GM15510 (cell line): Measurements from ENCODE around the gene STK38L.

ENCODE experiments used
- POLR2A ChIP-seq: IDR thresholded peaks from 3 replicates; pipeline ENCODE4 v1.6.1; 2011; ENCODE audit warnings: borderline replicate concordance; ENCODE audit not compliant: insufficient read length; ENCODE audit errors: extremely low read depth

The STK38L gene

DNA sequence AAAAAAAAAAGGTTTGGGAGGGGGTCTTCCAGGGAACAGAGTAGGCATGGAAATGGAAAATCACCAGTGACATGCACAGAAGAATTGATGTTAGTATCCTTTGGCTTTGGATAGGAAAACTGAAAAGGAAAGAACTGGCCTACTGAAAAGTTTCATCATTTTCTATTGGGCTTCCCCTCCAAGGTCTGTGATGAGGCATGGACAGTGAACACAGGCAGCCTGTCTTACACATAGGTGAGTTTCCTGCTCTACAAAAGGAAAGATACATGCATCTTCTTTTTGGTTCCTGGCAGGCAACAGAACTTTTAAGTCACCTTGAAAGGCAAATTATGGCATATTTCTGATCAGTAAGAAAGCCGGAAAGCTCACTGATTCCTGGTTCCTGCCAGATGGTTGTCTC is 94.4 kb downstream of the STK38L start:
- TF ChIP-seq POLR2A: no peak

GRCh38 chr12:27340971-27341370 is 96.9 kb downstream of the STK38L start:
- TF ChIP-seq POLR2A: no peak

- TF ChIP-seq POLR2A: no peak
Observed at GRCh38 chr12:27342536-27342935, 98.5 kb downstream of the STK38L start.

GRCh38 chr12:27343255-27344000 is 99.3 kb downstream of the STK38L start:
- no peak for TF ChIP-seq POLR2A

DNA sequence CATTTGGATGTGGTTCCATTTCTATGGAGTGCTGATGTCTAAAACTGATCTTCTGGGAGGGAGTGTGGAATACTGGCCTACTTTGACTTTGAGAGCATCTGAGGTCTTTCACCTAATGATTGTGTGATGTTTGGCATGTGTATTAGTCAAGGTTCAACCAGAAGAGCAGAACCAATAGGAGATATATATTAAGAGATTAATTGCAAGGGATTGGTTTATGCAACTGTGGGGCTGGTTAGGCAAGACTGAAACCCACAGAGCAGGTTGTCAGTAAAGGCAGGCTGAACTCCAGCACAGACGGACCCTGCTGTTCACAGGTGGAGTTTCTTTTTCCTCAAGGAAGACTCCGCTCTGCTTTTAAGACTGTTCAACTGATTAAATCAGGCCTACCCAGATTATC is 100.2 kb downstream of the STK38L start:
- TF ChIP-seq POLR2A: no peak

DNA sequence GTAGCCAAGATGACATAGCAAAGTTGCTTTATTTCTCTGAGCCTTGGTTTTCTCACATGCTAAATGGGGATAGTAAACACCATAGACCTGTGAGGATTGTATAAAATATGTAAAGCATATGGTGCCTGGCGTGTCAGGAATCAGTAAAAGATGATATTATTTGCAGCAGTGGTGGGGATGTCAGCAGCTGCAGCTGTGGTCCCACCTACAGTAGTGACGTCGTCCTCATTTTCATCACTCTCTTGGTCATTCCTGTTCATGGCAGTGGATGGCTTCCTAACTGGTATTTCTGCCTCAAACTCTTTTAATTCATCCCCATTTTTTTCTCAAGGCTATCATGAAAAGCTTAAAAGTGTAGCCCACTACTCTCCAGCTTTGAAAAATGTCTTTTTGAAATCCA is 100.7 kb downstream of the STK38L start:
- TF ChIP-seq POLR2A: no peak

DNA sequence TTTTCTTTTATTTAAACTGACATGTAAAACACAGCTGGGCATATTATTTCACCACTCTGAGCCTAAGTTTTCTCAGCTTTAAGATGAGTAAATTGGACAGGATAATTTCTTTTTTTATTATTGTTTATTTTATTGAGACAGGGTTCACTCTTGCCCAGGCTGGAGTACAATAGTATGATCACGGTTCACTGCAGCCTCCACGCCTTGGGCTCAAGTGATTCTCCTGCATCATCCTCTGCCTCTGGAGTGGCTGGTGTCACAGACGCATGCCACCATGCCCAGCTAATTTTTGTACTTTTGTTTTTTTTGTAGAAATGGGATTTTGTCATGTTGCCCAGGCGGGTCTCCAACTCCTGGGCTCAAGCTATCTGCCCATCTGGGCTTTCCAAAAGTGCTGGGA is 101.3 kb downstream of the STK38L start:
- TF ChIP-seq POLR2A: no peak

GRCh38 chr12:27347779-27348178 is 103.7 kb downstream of the STK38L start:
- TF ChIP-seq POLR2A: no peak

- TF ChIP-seq POLR2A: no peak
Observed at GRCh38 chr12:27351476-27351875, 107.4 kb downstream of the STK38L start.

GRCh38 chr12:27355486-27355885 is 111.4 kb downstream of the STK38L start:
- TF ChIP-seq POLR2A: no peak

DNA sequence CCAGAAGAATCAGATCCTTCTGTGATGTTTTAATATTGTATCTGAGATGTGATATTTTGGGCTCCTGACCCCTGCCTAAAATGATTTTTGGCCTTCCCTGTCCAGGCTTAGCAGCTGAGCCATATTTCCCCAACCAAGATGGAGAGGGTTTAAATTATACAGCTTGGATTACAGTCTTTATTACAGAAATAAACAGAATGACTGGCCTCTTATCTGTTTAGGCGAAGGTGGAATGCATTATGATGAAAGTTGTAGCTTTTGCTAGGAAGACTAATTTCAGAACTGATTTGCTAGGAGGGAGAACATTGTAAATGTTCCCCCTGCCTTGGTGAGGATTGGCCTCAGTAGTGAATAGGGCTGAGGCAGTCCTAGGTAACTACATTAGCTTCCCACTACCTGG is 111.9 kb downstream of the STK38L start:
- TF ChIP-seq POLR2A: no peak

DNA sequence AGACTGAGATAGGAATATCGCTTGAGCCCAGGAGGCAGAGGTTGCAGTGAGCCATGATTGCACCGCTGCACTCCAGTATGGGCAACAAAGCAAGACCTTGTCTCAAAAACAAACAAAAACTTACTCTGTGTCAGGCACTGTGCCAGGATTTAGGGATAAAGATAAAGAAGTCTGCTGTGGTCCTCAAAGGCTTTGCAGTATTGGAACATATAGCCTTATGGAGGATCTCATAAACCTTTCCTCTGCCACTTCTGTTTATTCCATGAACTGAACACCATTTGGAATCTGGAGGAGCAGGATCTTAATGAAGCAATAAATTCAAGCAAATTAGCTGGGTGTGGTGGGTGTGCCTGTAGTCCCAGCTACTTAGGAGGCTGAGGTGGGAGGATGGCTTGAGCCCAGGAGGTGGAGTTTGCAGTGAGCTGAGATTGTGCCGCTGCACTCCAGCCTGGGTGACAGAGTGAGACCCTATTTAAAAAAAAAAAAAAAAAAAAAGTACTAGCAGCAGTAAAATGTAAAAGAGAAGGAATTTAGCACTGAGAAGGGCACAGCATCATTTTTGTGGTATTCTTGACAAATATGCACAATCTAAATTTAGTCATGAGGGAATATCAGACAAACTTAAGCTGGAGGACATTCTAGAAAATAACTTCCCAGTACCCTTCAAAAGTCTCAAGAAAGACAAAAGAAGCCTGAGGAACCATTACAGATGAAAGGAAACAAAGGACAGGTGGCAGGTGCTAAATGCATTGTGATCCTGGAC is 115.7 kb downstream of the STK38L start:
- no peak for TF ChIP-seq POLR2A

GRCh38 chr12:27361372-27361771 is 117.3 kb downstream of the STK38L start:
- no peak for TF ChIP-seq POLR2A

GRCh38 chr12:27366621-27367020 is 122.5 kb downstream of the STK38L start:
- TF ChIP-seq POLR2A: no peak

GRCh38 chr12:27367078-27367477 is 123.0 kb downstream of the STK38L start:
- TF ChIP-seq POLR2A: no peak
